ENCODE measurements around the gene SUPT4H1.

DNA sequence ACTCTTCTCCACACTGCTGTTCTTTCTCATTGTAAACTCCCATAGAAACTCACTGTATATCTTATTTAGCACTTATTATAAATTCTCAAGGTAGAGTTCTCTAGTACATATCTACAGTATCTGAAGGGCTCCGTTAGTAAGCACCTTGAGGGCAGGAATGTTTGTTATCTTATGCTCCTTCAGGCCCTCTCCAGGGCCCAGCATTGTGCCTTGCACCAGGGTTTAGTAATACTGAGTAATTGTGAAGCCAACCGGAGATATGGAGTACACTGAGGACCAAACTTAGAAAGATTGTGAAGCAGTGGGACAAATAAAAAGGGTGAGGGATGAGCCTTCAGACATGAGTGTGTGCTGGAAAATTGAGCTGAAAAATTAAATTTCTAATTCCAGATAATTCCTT lies 38.9 kb upstream of the SUPT4H1 start:
- TF ChIP-seq POLR2A (IDR thresholded peaks at IDR 0.05; ENCODE audit: extremely low read depth, insufficient read length) (no peak), CTCF (IDR thresholded peaks at IDR 0.05; ENCODE audit: low read depth, low read length) (no peak), MYC (IDR thresholded peaks at IDR 0.05; ENCODE audit: low read depth, low read length) (no peak)
